HL-60 (cell line): ENCODE measurements around the gene LGI2.

Experiments
- DNase-seq, 2 experiments: peaks; one replicate each; pipeline ENCODE4 v3.0.0-alpha.2; 2010 to 2020; ENCODE audit warnings: low read depth in 1 of 2, low spot score in 1 of 2
- H3K27ac ChIP-seq: fragments of 250-450 bp; sonication (Bioruptor Pico); replicated peaks from 2 replicates; pipeline ENCODE4 v1.5.1; 2020; ENCODE audit warnings: mild to moderate bottlenecking, moderate library complexity
- H3K27me3 ChIP-seq: fragments of 250-450 bp; sonication (Bioruptor Pico); 2 replicates; pipeline ENCODE4 v1.5.1; 2021; ENCODE audit warnings: mild to moderate bottlenecking, moderate library complexity; ENCODE audit not compliant: insufficient read depth, poor library complexity, severe bottlenecking
- H3K4me3 ChIP-seq: replicated peaks from 2 replicates; pipeline ENCODE4 v1.5.1; 2011; ENCODE audit warnings: mild to moderate bottlenecking, control low read depth, low read length; ENCODE audit not compliant: insufficient read depth
- GABPA ChIP-seq: IDR thresholded peaks from 2 replicates; pipeline ENCODE4 v1.6.1; 2012; ENCODE audit warnings: low read depth
- POLR2AphosphoS5 ChIP-seq: IDR thresholded peaks from 2 replicates; pipeline ENCODE4 v1.6.1; 2012; ENCODE audit warnings: low read depth
- SPI1 ChIP-seq: IDR thresholded peaks from 2 replicates; pipeline ENCODE4 v1.6.1; 2012; ENCODE audit warnings: low read depth, mild to moderate bottlenecking, borderline replicate concordance
- TF ChIP-seq, protein P1 (sequence below): IDR thresholded peaks from 2 replicates; pipeline ENCODE4 v1.6.1; 2012; ENCODE audit warnings: low read depth; ENCODE audit not compliant: insufficient replicate concordance
- TF ChIP-seq, protein P2 (sequence below): IDR thresholded peaks from one replicate; pipeline ENCODE4 v1.5.1; 2011; ENCODE audit warnings: low read length, control low read depth, inconsistent platforms; ENCODE audit not compliant: insufficient read depth

The LGI2 gene

GRCh38 chr4:24992968-24993367 lies 37.8 kb downstream of the LGI2 start:
- Histone ChIP-seq H3K4me3 (no peak overlapping the region), H3K27me3 (no peaks in the 10 kb centered on the region), H3K27ac (no peak overlapping the region)
- DNase-seq, result no peak
- TF ChIP-seq SPI1 (no peak), GABPA (no peak), POLR2AphosphoS5 (no peak)
- TF ChIP-seq, protein P1, sequence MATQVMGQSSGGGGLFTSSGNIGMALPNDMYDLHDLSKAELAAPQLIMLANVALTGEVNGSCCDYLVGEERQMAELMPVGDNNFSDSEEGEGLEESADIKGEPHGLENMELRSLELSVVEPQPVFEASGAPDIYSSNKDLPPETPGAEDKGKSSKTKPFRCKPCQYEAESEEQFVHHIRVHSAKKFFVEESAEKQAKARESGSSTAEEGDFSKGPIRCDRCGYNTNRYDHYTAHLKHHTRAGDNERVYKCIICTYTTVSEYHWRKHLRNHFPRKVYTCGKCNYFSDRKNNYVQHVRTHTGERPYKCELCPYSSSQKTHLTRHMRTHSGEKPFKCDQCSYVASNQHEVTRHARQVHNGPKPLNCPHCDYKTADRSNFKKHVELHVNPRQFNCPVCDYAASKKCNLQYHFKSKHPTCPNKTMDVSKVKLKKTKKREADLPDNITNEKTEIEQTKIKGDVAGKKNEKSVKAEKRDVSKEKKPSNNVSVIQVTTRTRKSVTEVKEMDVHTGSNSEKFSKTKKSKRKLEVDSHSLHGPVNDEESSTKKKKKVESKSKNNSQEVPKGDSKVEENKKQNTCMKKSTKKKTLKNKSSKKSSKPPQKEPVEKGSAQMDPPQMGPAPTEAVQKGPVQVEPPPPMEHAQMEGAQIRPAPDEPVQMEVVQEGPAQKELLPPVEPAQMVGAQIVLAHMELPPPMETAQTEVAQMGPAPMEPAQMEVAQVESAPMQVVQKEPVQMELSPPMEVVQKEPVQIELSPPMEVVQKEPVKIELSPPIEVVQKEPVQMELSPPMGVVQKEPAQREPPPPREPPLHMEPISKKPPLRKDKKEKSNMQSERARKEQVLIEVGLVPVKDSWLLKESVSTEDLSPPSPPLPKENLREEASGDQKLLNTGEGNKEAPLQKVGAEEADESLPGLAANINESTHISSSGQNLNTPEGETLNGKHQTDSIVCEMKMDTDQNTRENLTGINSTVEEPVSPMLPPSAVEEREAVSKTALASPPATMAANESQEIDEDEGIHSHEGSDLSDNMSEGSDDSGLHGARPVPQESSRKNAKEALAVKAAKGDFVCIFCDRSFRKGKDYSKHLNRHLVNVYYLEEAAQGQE, result no peak
- TF ChIP-seq, protein P2, sequence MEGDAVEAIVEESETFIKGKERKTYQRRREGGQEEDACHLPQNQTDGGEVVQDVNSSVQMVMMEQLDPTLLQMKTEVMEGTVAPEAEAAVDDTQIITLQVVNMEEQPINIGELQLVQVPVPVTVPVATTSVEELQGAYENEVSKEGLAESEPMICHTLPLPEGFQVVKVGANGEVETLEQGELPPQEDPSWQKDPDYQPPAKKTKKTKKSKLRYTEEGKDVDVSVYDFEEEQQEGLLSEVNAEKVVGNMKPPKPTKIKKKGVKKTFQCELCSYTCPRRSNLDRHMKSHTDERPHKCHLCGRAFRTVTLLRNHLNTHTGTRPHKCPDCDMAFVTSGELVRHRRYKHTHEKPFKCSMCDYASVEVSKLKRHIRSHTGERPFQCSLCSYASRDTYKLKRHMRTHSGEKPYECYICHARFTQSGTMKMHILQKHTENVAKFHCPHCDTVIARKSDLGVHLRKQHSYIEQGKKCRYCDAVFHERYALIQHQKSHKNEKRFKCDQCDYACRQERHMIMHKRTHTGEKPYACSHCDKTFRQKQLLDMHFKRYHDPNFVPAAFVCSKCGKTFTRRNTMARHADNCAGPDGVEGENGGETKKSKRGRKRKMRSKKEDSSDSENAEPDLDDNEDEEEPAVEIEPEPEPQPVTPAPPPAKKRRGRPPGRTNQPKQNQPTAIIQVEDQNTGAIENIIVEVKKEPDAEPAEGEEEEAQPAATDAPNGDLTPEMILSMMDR, result no peak

- no peak for DNase-seq
- Histone ChIP-seq H3K27ac (no peak overlapping the region), H3K27me3 (no peaks in the 10 kb centered on the region), H3K4me3 (no peak overlapping the region)
- no peak for TF ChIP-seq SPI1
- TF ChIP-seq, protein P2, result no peak
- TF ChIP-seq POLR2AphosphoS5, result no peak
- no peak for TF ChIP-seq GABPA
- TF ChIP-seq, protein P1, result no peak
Measured at GRCh38 chr4:24991015-24991414, 39.7 kb downstream of the LGI2 start.

DNA sequence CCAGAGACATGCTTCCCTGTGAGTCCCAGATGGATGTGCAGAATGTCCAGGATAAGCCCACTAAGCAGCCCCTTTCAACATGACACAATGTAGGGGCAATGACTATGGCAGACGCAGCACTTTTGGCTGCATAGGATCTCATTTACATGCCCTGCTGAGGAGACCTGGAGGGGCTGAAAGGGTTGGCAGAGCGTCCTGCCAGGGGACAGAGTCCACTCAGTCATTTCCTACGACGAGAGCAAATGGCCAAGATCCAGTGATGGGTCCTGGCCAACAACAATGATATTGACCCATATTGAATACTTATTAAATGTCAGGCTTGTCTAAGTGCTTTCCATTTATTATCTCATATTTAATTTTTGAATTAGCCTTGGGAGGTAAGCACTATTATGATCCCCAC lies 41.4 kb downstream of the LGI2 start:
- no peaks in the 10 kb centered on the region for H3K27me3 ChIP-seq
- H3K27ac ChIP-seq, result no peak overlapping the region
- DNase-seq, result no peak
- H3K4me3 ChIP-seq, result no peak overlapping the region
- TF ChIP-seq, protein P1, result no peak
- no peak for TF ChIP-seq SPI1
- TF ChIP-seq, protein P2, result no peak
- no peak for TF ChIP-seq GABPA
- TF ChIP-seq POLR2AphosphoS5, result no peak
